OCI-LY3 (cell line): Measurements from ENCODE around the gene BEND7.

ENCODE experiments used
- H2AFZ ChIP-seq: fragments of 200-600, 300-600 bp; shearing (Covaris generic); 2 replicates; pipeline ENCODE4 v1.6.0; 2014; ENCODE audit warnings: antibody characterized with exemption, low read depth, low read length
- H3K27ac ChIP-seq: fragments of 200-600, 300-600 bp; sonication (generic); 2 replicates; pipeline ENCODE4 v1.5.1; 2014; ENCODE audit warnings: mild to moderate bottlenecking, low read length, moderate library complexity, mixed read lengths
- H3K27me3 ChIP-seq: fragments of 200-600, 300-600 bp; sonication (generic); 2 replicates; pipeline ENCODE4 v1.6.1; 2014; ENCODE audit warnings: low read depth, low read length, mixed read lengths
- H3K36me3 ChIP-seq: fragments of 200-600, 300-600 bp; sonication (generic); replicated peaks from 2 replicates; pipeline ENCODE3; 2014; ENCODE audit warnings: low read depth, low read length, mixed read lengths
- H3K4me1 ChIP-seq: fragments of 300-600, 200-600 bp; sonication (generic); 2 replicates; pipeline ENCODE4 v1.6.1; 2014; ENCODE audit warnings: low read length, mixed read lengths
- H3K4me2 ChIP-seq: fragments of 200-600, 300-600 bp; sonication (generic); 2 replicates; pipeline ENCODE4 v1.6.1; 2014; ENCODE audit warnings: low read length, mixed read lengths
- H3K4me3 ChIP-seq: fragments of 300-600, 200-600 bp; sonication (generic); 2 replicates; pipeline ENCODE4 v1.5.1; 2014; ENCODE audit warnings: antibody characterized with exemption, mild to moderate bottlenecking, low read length, moderate library complexity
- H3K79me2 ChIP-seq: fragments of 300-600, 200-600 bp; shearing (Covaris generic); 2 replicates; pipeline ENCODE4 v1.6.1; 2014; ENCODE audit warnings: mild to moderate bottlenecking, low read length, mixed read lengths
- H3K9ac ChIP-seq: fragments of 300-600, 200-600 bp; shearing (Covaris generic); 2 replicates; pipeline ENCODE4 v1.6.0; 2014; ENCODE audit warnings: mild to moderate bottlenecking, low read length, moderate library complexity
- H3K9me3 ChIP-seq: fragments of 200-600, 300-600 bp; shearing (Covaris generic); 2 replicates; pipeline ENCODE4 v1.6.1; 2014; ENCODE audit warnings: low read length, mixed read lengths; ENCODE audit not compliant: insufficient read depth
- H4K20me1 ChIP-seq: fragments of 200-600, 300-600 bp; sonication (generic); 2 replicates; pipeline ENCODE4 v1.6.1; 2016; ENCODE audit warnings: low read length, mixed read lengths; ENCODE audit not compliant: insufficient read depth
- CTCF ChIP-seq: fragments of 200-600, 300-600 bp; sonication (generic); IDR thresholded peaks from 2 replicates; pipeline ENCODE4 v1.5.1; 2014; ENCODE audit warnings: antibody characterized with exemption, low read length, low read depth
- EZH2phosphoT487 ChIP-seq: fragments of 200-600 bp; shearing (Covaris generic); IDR thresholded peaks from 2 replicates; pipeline ENCODE4 v1.6.1; 2018; ENCODE audit warnings: antibody characterized with exemption, mixed run types, low read depth

Gene BEND7

GRCh38 chr10:13505052-13505680, 23.6 kb downstream of the BEND7 start:
- no peak overlapping the region for H2AFZ ChIP-seq
- no peak overlapping the region for H3K9ac ChIP-seq
- no peaks in the 10 kb centered on the region for H3K79me2 ChIP-seq
- H3K9me3 ChIP-seq, result no peaks in the 10 kb centered on the region
- H3K4me2 ChIP-seq, result no peak overlapping the region
- H3K4me1 ChIP-seq, result no peaks in the 10 kb centered on the region
- H3K36me3 ChIP-seq, result no peaks in the 10 kb centered on the region
- TF ChIP-seq EZH2phosphoT487 (no peak), CTCF (no peak)
- H3K27ac ChIP-seq, result no peak overlapping the region
- H3K27me3 ChIP-seq, result no peaks in the 10 kb centered on the region
- no peak overlapping the region for H3K4me3 ChIP-seq
- H4K20me1 ChIP-seq, result no peaks in the 10 kb centered on the region

DNA sequence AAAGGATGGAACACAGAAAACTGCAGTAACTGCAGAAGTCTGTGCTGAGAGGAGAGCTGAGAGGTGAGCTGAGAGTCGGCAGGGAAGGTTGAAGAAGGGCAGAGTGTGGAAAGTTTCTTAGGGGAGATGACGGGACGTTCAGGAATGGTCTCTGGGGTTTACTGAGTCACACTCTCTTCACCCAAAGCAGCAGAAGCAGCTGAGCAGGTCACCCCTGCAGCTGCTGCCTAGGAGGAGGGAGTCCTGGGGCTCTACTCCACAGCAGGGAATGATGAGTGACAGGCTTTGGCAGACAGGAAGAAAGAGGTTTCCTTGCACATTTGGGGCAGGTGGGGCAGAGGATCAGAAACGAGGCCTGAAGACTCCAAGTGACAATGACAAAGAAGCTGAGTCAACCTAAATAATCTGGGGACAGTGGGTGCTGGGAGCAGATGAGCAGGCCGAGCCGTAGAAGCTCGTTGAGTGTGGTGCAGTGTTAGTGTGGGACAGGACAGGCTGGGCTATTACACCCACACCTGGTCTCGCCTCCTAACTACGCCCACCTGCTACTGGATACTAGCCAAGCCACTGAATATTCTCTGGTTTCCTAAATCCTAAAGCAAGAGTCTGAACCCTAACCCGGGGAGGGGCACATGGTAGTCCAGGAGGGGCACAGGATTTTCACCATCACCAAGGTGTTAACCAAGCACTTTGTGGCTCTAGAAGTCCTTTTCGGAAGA, 24.9 kb downstream of the BEND7 start:
- H3K27me3 ChIP-seq, result no peaks in the 10 kb centered on the region
- H3K4me1 ChIP-seq, result no peaks in the 10 kb centered on the region
- no peak overlapping the region for H3K9ac ChIP-seq
- no peak overlapping the region for H3K4me2 ChIP-seq
- no peaks in the 10 kb centered on the region for H3K36me3 ChIP-seq
- TF ChIP-seq EZH2phosphoT487 (no peak), CTCF (no peak)
- no peak overlapping the region for H3K4me3 ChIP-seq
- no peak overlapping the region for H3K27ac ChIP-seq
- H4K20me1 ChIP-seq, result no peaks in the 10 kb centered on the region
- no peaks in the 10 kb centered on the region for H3K79me2 ChIP-seq
- H2AFZ ChIP-seq, result no peak overlapping the region
- H3K9me3 ChIP-seq, result no peaks in the 10 kb centered on the region

DNA sequence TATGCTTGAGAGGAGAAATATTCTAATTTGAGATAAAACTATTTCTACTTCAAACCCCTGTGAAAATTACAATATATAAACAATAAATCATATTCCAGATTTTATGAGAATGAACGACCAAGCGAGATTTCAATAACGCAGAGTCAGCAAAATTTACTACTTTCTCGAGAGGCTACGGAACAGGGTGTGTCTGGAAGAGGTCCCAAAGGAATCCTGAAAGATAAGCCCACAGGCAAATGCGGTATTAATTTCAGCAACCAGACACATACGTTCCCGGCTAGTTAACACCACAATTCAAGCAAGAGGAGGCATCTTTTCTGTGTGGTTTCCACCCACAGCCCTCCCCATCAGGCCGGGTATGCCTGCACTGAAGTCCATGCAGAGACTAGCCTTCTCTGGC, 26.4 kb downstream of the BEND7 start:
- Histone ChIP-seq H4K20me1 (no peaks in the 10 kb centered on the region), H3K4me2 (no peak overlapping the region), H3K9ac (no peak overlapping the region), H3K4me3 (no peak overlapping the region), H3K79me2 (no peaks in the 10 kb centered on the region), H3K27ac (no peak overlapping the region), H3K36me3 (no peaks in the 10 kb centered on the region), H3K9me3 (no peaks in the 10 kb centered on the region), H3K27me3 (no peaks in the 10 kb centered on the region), H2AFZ (no peak overlapping the region), H3K4me1 (no peaks in the 10 kb centered on the region)
- no peak for TF ChIP-seq EZH2phosphoT487
- no peak for TF ChIP-seq CTCF

DNA sequence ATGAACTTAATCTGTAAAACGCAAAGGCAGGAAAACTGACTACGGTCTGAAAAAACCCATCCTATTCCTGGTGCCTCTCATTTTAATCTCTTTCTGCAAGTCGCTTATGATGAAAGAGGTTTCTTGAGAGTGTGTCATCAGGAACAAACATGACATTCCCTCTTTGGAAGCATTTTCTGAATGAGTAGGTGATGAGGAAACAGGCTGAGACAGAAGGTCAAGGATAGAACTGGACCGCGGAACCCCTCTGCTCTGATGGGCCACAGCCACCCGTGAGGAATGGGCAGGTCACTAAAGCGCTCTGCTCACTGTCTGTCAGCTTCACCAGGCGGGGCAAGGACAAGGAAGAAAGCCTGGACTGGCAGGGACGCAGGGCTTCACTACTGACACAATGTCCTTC, 28.6 kb downstream of the BEND7 start:
- no peak overlapping the region for H3K27ac ChIP-seq
- no peaks in the 10 kb centered on the region for H3K79me2 ChIP-seq
- H3K9ac ChIP-seq, result no peak overlapping the region
- TF ChIP-seq CTCF, result no peak
- no peak for TF ChIP-seq EZH2phosphoT487
- H3K36me3 ChIP-seq, result no peaks in the 10 kb centered on the region
- H3K4me1 ChIP-seq, result no peaks in the 10 kb centered on the region
- H4K20me1 ChIP-seq, result no peaks in the 10 kb centered on the region
- no peaks in the 10 kb centered on the region for H3K27me3 ChIP-seq
- no peak overlapping the region for H3K4me2 ChIP-seq
- no peaks in the 10 kb centered on the region for H3K9me3 ChIP-seq
- H2AFZ ChIP-seq, result no peak overlapping the region
- no peak overlapping the region for H3K4me3 ChIP-seq
